Measurements from ENCODE around the gene MT3.

DNA sequence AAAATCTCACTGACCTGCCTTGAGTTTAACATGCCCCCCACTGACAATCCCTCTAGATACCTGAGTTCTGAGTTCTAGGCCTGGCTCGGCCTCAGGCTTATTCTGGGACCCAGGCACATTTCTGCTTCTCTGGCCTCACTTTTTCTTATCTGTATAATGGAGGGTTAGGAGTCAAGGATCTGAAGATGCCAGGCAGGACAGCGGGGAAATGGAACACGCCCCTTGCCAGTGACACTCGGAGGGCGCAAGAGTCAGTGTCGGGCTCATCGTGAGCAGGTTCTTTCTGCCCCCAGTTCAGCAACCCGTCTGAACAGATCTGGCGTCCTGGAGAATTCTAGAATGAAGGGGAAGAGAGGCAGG is 567 bp upstream of the MT3 start:
- TF ChIP-seq POLR2AphosphoS5 (IDR thresholded peaks at IDR 0.05; ENCODE audit: low read depth, low read length) (no peak), TAF1 (IDR thresholded peaks at IDR 0.05; ENCODE audit: borderline replicate concordance, insufficient read depth, low read length) (no peak), SIN3A (IDR thresholded peaks at IDR 0.05; ENCODE audit: borderline replicate concordance, insufficient read depth, low read length) (no peak)

Measured in PFSK-1 (cell line).